OCI-LY7 (cell line): ENCODE data around the gene IGSF22.

Source experiments
- EZH2phosphoT487 ChIP-seq: fragments of 200-600 bp; sonication (generic); IDR thresholded peaks from 2 replicates; pipeline ENCODE4 v1.6.1; 2018; ENCODE audit warnings: low read depth, borderline replicate concordance, mild to moderate bottlenecking, mixed run types, antibody characterized with exemption, low read length, moderate library complexity, mixed read lengths
- TF ChIP-seq, protein P1 (sequence below): fragments of 200-600 bp; sonication (generic); conservative IDR thresholded peaks from 2 replicates; pipeline ENCODE4 v1.5.1; 2014; ENCODE audit warnings: mild to moderate bottlenecking, antibody characterized with exemption, low read length, moderate library complexity, mixed read lengths

DNA sequence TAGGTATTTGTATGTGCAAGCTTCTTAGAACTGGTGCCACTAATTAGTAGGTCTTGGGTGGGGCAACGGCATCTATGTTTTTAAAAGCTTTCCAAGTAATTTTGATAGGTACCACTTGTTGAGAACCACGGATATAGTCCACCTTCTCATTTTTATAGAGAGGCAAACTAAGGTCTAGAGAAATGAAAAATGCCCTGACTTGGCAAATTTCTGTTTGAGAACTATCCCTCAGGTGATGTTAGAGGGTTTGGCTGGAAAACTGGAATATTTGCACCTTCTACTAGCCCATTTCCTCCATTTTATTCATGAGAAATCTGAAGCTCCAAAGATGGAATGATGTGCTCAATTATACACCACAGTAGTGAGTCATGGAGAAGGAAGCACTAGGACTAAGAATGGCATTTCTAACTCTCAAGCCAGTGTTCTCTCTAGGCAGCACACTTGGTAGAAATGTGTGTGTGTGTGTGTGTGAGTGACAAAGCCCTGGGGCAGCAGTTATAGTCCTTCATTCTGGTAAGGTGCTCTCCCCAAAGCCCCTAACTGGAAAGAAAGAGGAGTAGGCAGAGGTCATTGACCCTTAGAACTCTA, 29.3 kb downstream of the IGSF22 start:
- TF ChIP-seq, protein P1, sequence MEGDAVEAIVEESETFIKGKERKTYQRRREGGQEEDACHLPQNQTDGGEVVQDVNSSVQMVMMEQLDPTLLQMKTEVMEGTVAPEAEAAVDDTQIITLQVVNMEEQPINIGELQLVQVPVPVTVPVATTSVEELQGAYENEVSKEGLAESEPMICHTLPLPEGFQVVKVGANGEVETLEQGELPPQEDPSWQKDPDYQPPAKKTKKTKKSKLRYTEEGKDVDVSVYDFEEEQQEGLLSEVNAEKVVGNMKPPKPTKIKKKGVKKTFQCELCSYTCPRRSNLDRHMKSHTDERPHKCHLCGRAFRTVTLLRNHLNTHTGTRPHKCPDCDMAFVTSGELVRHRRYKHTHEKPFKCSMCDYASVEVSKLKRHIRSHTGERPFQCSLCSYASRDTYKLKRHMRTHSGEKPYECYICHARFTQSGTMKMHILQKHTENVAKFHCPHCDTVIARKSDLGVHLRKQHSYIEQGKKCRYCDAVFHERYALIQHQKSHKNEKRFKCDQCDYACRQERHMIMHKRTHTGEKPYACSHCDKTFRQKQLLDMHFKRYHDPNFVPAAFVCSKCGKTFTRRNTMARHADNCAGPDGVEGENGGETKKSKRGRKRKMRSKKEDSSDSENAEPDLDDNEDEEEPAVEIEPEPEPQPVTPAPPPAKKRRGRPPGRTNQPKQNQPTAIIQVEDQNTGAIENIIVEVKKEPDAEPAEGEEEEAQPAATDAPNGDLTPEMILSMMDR, result no peak
- TF ChIP-seq EZH2phosphoT487, result no peak
